Left lung (tissue), 10 donors: ENCODE data around the gene ADGRF4. TPM values are rescaled to one million over a fixed set of nuclear protein-coding genes. Genes with fewer than 3 reads are reported as not detected.

ENCODE experiments used
- ATAC-seq: fragments of 200-7000 bp; cut with Tn5 transposase; one replicate; pipeline ENCODE4 v1.9.1; 2020; ENCODE audit warnings: moderate library complexity
- DNase-seq, 4 donors: peaks; one replicate each; pipeline ENCODE4 v3.0.0-alpha.2; 2013 to 2020
- H3K27ac ChIP-seq, 2 donors: fragments of 200-600 bp; sonication (generic) in 1 of 2; one replicate each; pipeline versions ENCODE4 v1.5.0 to v1.8.0; 2020 to 2021
- H3K27me3 ChIP-seq, 2 donors: fragments of 200-600 bp; sonication (generic) in 1 of 2; one replicate each; pipeline versions ENCODE4 v1.5.0 to v1.8.0; 2020 to 2021
- H3K36me3 ChIP-seq, 2 donors: fragments of 200-600 bp; sonication (generic) in 1 of 2; one replicate each; pipeline versions ENCODE4 v1.5.0 to v1.8.0; 2020 to 2021
- H3K4me1 ChIP-seq, 2 donors: fragments of 200-600 bp; one replicate each; pipeline ENCODE4 v1.8.0; 2021
- H3K4me3 ChIP-seq, 2 donors: fragments of 200-600 bp; sonication (generic) in 1 of 2; one replicate each; pipeline versions ENCODE4 v1.5.0 to v1.8.0; 2020 to 2021; ENCODE audit warnings: mild to moderate bottlenecking in 1 of 2
- H3K9me3 ChIP-seq, 2 donors: fragments of 200-600 bp; sonication (generic) in 1 of 2; one replicate each; pipeline versions ENCODE4 v1.5.0 to v1.8.0; 2020 to 2021
- intact Hi-C, 2 donors: fragments of 100-400 bp; cut with DNase I; formaldehyde crosslinking; loops; one replicate each; pipeline versions ENCODE4 v1.11.2 to v1.14.2; 2022
- polyA plus RNA-seq, 6 donors: library from polyadenylated mRNA; unstranded; fragments of 120-200 nt; gene quantifications; one replicate each; pipeline ENCODE4 v1.2.1, GENCODE V29; 2013; ENCODE audit not compliant: insufficient read length in 6 of 6
- total RNA-seq, 2 donors: library from RNA; stranded (reverse); fragmentation: NEBNext Ultra II Directional; extraction: Animal tissue kit (Norgen Biotek cat#: 25700); gene quantifications; one replicate each; pipeline ENCODE4 v1.2.1, GENCODE V29; 2021
- TF ChIP-seq, protein P1 (sequence below), 2 donors: fragments of 200-600 bp; sonication (generic) in 1 of 2; IDR thresholded peaks; one replicate each; pipeline versions ENCODE4 v1.5.0 to v1.8.0; 2021; ENCODE audit warnings: antibody characterized with exemption in 2 of 2
- donor health status: DM: no; HTN: yes; CAD: no.
- donor health status: DM: no; HTN: no; CAD: no.

Gene ADGRF4
- total and polyA plus RNA-seq, 8 donors = 0.08 to 0.55 (median 0.23) TPM

DNA sequence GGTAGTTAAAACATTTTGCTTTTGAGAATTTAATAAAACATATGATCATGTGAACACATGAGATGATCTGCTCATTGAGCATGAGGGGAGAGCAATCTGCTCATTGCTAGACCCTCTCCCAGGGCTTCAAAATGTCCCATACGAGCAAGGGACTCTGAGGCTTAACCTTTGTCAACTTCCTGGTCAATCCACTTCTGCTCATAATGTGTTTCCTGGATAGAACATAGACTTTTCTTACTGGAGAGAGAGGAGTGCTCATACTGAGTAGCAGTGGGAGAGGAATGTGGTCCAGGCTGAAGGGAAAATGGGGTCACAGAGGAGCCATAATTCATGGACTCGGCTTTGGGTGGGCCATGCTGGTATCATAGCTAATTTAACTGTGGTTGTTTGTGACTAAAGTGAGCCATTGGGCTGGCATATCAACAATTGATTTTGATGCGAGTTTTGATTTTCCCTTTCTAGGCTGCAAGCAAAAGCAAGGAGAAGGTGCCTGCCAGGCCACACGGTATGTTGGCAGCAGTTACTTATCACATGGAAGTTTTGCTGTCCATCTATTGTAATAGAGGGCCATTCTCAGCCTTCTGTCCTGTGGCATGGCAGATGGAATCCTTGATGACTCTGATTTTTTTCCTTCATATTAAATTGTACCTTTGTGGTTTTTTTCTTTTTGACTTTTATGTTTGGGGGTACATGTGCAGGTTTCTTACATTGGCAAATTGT, 20.8 kb upstream of the ADGRF4 start:
- no peaks in the 10 kb centered on the region for H3K4me1 ChIP-seq
- no peak overlapping the region for H3K4me3 ChIP-seq
- H3K27ac ChIP-seq = no peak overlapping the region
- intact Hi-C loops = no loop called here
- TF ChIP-seq, protein P1, sequence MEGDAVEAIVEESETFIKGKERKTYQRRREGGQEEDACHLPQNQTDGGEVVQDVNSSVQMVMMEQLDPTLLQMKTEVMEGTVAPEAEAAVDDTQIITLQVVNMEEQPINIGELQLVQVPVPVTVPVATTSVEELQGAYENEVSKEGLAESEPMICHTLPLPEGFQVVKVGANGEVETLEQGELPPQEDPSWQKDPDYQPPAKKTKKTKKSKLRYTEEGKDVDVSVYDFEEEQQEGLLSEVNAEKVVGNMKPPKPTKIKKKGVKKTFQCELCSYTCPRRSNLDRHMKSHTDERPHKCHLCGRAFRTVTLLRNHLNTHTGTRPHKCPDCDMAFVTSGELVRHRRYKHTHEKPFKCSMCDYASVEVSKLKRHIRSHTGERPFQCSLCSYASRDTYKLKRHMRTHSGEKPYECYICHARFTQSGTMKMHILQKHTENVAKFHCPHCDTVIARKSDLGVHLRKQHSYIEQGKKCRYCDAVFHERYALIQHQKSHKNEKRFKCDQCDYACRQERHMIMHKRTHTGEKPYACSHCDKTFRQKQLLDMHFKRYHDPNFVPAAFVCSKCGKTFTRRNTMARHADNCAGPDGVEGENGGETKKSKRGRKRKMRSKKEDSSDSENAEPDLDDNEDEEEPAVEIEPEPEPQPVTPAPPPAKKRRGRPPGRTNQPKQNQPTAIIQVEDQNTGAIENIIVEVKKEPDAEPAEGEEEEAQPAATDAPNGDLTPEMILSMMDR (IDR thresholded peaks at IDR 0.05) = no peak
- H3K27me3 ChIP-seq = no peaks in the 10 kb centered on the region
- ATAC-seq = no peak
- no peaks in the 10 kb centered on the region for H3K9me3 ChIP-seq
- no peaks in the 10 kb centered on the region for H3K36me3 ChIP-seq
- no peak for DNase-seq

DNA sequence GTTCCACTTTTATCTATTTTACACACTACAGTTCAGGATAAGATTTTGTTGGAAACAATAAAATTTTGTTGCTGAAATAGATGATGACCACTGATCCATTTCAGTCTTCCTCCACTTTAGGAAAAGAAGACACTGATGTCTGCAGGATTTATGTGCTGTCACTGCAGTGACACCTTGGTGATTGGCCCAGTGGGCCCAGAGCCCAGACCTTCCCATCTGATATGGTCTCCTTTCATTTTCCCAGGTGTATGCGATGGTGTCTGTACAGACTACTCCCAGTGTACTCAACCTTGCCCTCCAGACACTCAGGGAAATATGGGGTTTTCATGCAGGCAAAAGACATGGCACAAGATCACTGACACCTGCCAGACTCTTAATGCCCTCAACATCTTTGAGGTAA, 19.6 kb upstream of the ADGRF4 start:
- intact Hi-C loops = no loop called here
- Histone ChIP-seq H3K27ac (no peak overlapping the region), H3K27me3 (no peaks in the 10 kb centered on the region), H3K36me3 (no peaks in the 10 kb centered on the region), H3K9me3 (no peaks in the 10 kb centered on the region), H3K4me1 (no peaks in the 10 kb centered on the region), H3K4me3 (no peak overlapping the region)
- no peak for DNase-seq
- no peak for ATAC-seq
- TF ChIP-seq, protein P1 (IDR thresholded peaks at IDR 0.05) = no peak

DNA sequence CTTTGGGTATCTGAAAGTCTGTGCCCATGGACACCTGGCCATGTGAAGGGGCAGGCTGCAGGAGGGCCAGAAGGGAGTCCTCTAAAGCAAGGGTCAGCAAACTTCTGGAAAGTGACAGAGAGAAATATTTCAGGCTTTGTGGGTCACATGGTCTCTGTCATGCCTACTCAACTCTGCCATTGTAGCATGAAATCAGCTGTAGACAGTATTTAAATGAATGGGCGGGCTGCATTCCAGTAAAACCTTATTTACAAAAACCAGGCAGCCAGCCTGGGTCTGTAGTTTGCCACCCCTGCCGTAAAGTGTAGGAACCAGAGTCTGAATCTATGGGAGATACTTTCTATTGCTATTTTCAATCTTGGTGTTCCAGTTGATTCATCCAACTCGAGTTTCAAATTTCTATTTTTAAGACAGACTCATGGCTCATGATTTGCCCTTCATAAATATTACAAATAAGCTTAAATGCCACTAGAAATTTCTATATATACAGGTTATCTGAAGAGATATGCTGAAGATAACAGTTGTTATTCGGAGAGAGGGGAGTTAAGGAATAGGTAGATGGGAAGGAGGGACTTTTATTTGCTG, 19.0 kb upstream of the ADGRF4 start:
- DNase-seq = no peak

DNA sequence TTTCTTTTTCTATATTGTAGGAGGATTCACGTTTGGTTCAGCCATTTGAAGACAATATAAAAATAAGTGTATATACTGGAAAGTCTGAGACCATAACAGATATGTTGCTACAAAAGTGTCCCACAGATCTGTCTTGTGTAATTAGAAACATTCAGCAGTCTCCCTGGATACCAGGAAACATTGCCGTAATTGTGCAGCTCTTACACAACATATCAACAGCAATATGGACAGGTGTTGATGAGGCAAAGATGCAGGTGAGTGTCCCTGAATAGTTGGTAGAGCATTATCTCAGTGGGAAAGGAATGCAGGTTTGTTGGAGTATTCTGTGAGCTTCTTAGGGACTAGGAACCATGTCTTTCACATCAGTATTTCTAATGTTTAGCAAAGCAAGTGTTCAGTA, 18.3 kb upstream of the ADGRF4 start:
- H3K4me1 ChIP-seq = no peaks in the 10 kb centered on the region
- no peaks in the 10 kb centered on the region for H3K36me3 ChIP-seq
- intact Hi-C loops = no loop called here
- no peaks in the 10 kb centered on the region for H3K9me3 ChIP-seq
- H3K27ac ChIP-seq = no peak overlapping the region
- no peaks in the 10 kb centered on the region for H3K27me3 ChIP-seq
- no peak for ATAC-seq
- DNase-seq = no peak
- no peak overlapping the region for H3K4me3 ChIP-seq
- TF ChIP-seq, protein P1 (IDR thresholded peaks at IDR 0.05) = no peak

More for the DNA sequence above, 19.0 kb upstream of the ADGRF4 start:
- Histone ChIP-seq H3K9me3 (no peaks in the 10 kb centered on the region), H3K4me3 (no peak overlapping the region), H3K36me3 (no peaks in the 10 kb centered on the region), H3K27me3 (no peaks in the 10 kb centered on the region), H3K27ac (no peak overlapping the region), H3K4me1 (no peaks in the 10 kb centered on the region)
- intact Hi-C loops = no loop called here
- TF ChIP-seq, protein P1 (IDR thresholded peaks at IDR 0.05) = no peak
- ATAC-seq = no peak

DNA sequence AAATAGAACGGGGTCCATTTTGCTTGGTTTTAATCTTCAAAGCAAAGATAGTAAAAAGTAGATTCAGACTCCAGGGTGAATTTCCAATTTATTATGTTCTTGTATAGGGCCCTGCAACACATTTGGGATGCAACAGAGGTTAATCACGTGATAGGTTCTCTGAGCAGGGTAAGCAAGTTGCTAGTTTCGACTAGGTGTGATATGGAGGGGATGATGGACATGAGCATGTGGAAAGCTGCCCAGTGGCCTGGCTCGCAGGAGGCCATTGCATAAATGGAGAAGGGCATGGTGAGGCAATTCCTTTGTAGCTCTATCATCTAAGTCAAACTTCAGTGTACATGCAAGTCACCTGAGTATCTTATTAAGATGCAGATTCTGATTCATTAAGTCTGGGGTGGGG, 17.7 kb upstream of the ADGRF4 start:
- ATAC-seq = no peak

More for the DNA sequence above, 17.7 kb upstream of the ADGRF4 start:
- H3K4me3 ChIP-seq = no peak overlapping the region
- no peaks in the 10 kb centered on the region for H3K4me1 ChIP-seq
- no peaks in the 10 kb centered on the region for H3K27me3 ChIP-seq
- no peaks in the 10 kb centered on the region for H3K36me3 ChIP-seq
- no peak for DNase-seq
- intact Hi-C loops = no loop called here
- TF ChIP-seq, protein P1 (IDR thresholded peaks at IDR 0.05) = no peak
- H3K27ac ChIP-seq = no peak overlapping the region
- no peaks in the 10 kb centered on the region for H3K9me3 ChIP-seq
